Stomach smooth muscle (tissue), 2 donors: ENCODE data around the gene RAE1.

Experiments used
- H3K27ac ChIP-seq: one replicate; pipeline ENCODE4 v1.7.0; 2013; ENCODE audit warnings: mild to moderate bottlenecking, low read length, inconsistent platforms
- H3K27me3 ChIP-seq, 2 donors: one replicate each; pipeline ENCODE4 v1.7.0; 2013; ENCODE audit warnings: low read length in 2 of 2; ENCODE audit not compliant: insufficient read depth in 2 of 2, control insufficient read depth in 1 of 2
- H3K36me3 ChIP-seq, 2 donors: one replicate each; pipeline ENCODE4 v1.7.0; 2013; ENCODE audit warnings: low read length in 2 of 2; ENCODE audit not compliant: control insufficient read depth in 2 of 2, insufficient read depth in 2 of 2
- H3K4me1 ChIP-seq: one replicate; pipeline ENCODE4 v1.7.0; 2013; ENCODE audit warnings: low read length; ENCODE audit not compliant: control insufficient read depth, insufficient read depth
- H3K4me3 ChIP-seq, 2 donors: one replicate each; pipeline ENCODE4 v1.7.0; 2013; ENCODE audit warnings: low read length in 2 of 2
- H3K9ac ChIP-seq, 2 donors: one replicate each; pipeline ENCODE4 v1.7.0; 2013; ENCODE audit warnings: low read length in 2 of 2, mild to moderate bottlenecking in 1 of 2
- H3K9me3 ChIP-seq, 2 donors: one replicate each; pipeline ENCODE4 v1.7.0; 2013; ENCODE audit warnings: low read length in 2 of 2; ENCODE audit not compliant: control insufficient read depth in 2 of 2
- donor health status: healthy.
- donor health status: Pancreatic carcinoma.

RAE1 gene

DNA sequence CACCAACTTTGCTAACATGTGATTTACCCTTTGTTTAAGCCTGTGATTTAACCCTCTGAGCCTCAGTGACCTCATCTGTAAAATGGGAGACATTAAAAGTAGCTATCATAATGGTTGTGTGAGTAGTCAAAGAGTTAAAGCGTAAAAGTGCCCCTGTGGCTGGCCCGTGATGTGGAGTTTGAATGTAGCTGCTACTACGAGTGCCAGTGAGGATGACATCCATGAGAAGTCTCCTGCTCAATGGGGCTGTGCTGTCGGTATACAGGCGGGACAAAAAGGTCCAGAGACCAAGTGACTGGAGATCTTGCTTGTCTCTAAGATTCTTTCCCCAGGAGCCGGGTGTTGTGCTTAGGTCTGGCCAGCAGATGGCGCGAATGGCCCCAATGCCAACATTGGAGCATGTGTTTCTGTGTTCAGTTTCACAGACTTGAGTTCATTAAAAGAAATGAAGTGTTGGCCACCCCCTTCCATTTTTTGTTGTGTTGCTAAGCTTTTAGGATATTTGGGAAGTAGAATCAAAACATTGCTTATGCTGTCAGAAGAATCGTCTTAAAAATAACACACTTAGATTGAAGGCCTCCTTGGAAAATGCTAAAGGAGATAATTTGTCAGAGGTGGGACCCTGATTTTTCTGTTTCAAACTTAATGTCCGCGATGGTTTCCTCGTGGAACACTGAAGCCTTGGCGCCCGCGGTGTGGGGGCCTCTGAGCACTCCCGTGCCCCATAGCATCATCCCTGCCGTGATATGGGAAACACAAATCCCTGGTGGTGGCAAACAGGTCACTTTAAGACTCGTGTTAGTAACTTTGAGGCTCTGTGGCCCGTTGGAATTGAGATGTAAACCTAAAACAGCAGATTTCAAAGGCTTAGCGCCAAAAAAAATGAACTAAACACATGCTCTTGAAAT, 30.8 kb downstream of the RAE1 start:
- no peak overlapping the region for H3K9ac ChIP-seq
- no peaks in the 10 kb centered on the region for H3K27me3 ChIP-seq
- H3K27ac ChIP-seq = no peak overlapping the region
- no peaks in the 10 kb centered on the region for H3K4me1 ChIP-seq
- H3K4me3 ChIP-seq = no peak overlapping the region
- H3K9me3 ChIP-seq = no peaks in the 10 kb centered on the region
- peaks cover 27 to 29% of the 10 kb centered on the region in 2 donors for H3K36me3 ChIP-seq

DNA sequence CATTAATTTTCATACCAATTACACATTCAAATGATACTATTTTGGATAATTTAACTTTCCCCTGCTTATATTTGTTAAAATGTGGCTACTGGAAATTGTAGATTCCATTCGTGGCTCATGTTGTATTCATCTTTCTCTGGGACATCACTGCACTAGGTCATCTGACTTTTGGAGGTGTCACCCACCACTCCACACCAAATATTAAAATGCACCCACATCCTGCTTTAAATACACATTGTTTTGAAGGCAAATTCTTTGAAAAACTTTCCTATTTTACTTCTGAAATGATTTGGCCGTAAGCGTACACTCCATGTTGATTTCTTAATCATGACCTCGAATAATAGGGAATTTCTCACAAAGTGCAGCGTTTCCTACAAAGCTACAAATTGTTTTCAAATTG, 31.5 kb downstream of the RAE1 start:
- H3K36me3 ChIP-seq = peaks cover 20 to 25% of the 10 kb centered on the region in 2 donors
- no peak overlapping the region for H3K27ac ChIP-seq
- no peak overlapping the region for H3K9ac ChIP-seq
- H3K9me3 ChIP-seq = no peaks in the 10 kb centered on the region
- no peak overlapping the region for H3K4me3 ChIP-seq
- no peaks in the 10 kb centered on the region for H3K4me1 ChIP-seq
- no peaks in the 10 kb centered on the region for H3K27me3 ChIP-seq

DNA sequence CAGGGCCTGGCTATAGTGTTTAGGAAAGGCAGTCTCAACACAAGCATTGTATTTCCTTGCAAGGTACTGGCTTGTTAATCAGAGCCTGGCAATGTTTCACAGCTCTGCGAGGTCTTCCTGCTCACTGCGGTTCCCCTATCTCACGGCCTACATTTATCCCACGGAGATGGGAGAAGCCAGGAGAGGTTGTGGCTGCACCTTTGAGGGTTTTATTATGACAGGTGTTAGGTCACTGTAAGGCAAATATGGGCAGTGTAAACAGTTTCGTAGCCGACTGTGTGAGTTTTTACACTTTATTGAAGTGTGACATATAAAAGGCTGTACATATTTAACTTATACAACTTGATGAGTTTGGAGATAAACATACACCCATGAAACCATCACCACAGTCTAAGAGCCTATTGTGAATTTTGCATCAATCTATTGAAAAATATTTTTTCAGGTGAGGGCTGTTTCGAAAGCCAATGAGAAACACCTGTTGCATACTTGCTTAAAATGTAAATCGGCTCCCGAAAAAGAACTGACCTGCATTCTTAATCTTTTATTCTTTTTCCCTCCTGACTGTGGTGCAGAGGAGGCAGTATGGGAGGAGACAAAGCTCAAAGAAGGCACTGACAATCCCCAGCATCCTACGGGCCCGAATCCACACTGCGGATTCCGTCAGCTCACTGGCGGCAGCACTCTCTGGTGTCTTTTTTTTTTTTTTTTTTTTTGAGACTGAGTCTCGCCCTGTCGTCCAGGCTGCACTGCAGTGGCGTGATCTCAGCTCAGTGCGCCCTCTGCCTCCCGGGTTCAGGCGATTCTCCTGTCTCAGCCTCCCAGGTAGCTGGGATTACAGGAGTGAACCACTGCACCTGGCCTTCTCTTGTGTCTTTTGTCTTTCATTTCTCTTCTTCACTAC, 32.6 kb downstream of the RAE1 start:
- no peak overlapping the region for H3K9ac ChIP-seq
- no peak overlapping the region for H3K27ac ChIP-seq
- H3K36me3 ChIP-seq = peaks cover 13 to 14% of the 10 kb centered on the region in 2 donors

DNA sequence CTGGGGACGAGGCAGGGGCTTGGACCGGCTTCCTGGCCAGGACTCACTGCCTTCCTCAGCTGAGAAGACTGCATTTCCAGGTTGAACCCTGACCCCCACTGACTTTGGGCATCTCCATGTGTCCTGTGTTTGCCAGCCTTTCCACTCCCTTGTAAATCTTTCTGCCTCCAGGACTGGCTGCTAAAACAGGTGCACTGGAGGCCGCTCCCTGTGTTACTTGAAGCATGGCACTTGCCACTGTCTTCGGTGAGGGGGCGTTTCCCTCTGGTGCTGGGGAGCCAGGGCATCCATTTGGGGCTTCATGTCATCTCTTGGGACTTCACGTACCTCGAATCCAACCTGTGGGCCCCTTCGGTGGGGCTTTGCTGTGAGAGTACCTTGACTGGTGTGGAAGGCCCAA, 33.4 kb downstream of the RAE1 start:
- Histone ChIP-seq H3K9me3 (no peaks in the 10 kb centered on the region), H3K4me1 (peaks cover 3% of the 10 kb centered on the region), H3K27ac (no peak overlapping the region), H3K36me3 (peaks cover 11 to 13% of the 10 kb centered on the region in 2 donors), H3K4me3 (no peak overlapping the region), H3K27me3 (no peaks in the 10 kb centered on the region), H3K9ac (no peak overlapping the region)

More for the DNA sequence above, 32.6 kb downstream of the RAE1 start:
- Histone ChIP-seq H3K27me3 (no peaks in the 10 kb centered on the region), H3K4me3 (no peak overlapping the region), H3K9me3 (no peaks in the 10 kb centered on the region), H3K4me1 (no peaks in the 10 kb centered on the region)

DNA sequence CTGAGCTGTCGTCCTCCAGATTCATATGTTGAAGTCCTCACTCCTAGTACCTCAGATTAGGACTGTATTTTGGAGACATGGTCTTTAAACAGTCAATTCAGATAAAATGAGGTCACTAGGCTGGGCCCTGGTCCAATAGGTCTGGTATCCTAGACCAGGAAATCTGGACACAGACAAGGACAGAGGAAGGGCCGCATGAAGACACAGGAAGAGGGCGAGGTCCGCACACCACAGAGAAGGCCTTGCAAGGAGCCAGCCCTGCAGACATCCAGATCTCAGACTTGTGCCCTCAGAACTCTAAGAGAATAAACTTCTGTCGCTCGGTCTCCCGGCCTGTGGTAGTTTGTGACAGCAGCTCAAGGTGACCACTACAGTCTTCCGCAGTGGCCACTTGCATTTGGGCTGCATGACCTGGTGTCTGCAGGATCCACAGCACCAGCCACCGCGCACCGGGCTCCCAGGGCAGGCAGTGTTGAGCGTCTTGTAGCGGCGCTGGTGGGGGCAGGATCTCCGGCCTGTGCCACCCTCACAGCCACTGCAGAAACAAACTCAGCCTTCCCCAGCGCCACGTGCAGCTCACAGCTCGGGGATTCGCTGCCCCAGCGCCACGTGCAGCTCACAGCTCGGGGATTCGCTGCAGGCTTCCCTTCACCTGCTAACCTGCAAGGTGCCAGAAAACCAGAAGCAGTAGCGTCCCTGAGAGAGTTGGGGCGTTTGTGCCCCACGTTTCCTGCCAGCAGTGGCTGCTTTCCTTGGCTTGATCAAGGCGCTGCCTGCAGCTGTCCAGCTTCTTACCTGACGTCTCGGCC, 34.1 kb downstream of the RAE1 start:
- H3K27me3 ChIP-seq = no peaks in the 10 kb centered on the region

DNA sequence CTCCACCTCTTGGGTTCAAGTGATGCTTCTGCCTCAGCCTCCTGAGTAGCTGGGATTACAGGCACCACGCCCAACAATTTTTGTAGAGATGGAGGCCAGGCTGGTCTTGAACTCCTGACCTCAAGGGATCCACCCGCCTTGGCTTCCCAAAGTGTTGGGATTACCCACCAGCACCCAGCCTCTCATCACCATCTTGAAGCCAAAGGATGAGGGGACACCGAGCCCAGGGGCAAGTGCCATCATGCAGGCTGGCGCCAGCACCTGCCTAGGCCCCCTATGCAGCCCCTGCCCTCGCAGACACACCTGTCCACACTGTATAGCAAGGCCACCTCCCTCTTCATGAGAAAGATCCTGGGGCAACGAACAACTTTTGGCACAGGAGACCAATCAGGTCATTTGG, 34.9 kb downstream of the RAE1 start:
- no peaks in the 10 kb centered on the region for H3K27me3 ChIP-seq
- H3K9me3 ChIP-seq = no peaks in the 10 kb centered on the region
- H3K27ac ChIP-seq = no peak overlapping the region

More for the DNA sequence above, 34.1 kb downstream of the RAE1 start:
- Histone ChIP-seq H3K36me3 (peaks cover 10 to 11% of the 10 kb centered on the region in 2 donors), H3K4me1 (peaks cover 9% of the 10 kb centered on the region), H3K9me3 (no peaks in the 10 kb centered on the region), H3K27ac (no peak overlapping the region), H3K9ac (no peak overlapping the region), H3K4me3 (no peak overlapping the region)

DNA sequence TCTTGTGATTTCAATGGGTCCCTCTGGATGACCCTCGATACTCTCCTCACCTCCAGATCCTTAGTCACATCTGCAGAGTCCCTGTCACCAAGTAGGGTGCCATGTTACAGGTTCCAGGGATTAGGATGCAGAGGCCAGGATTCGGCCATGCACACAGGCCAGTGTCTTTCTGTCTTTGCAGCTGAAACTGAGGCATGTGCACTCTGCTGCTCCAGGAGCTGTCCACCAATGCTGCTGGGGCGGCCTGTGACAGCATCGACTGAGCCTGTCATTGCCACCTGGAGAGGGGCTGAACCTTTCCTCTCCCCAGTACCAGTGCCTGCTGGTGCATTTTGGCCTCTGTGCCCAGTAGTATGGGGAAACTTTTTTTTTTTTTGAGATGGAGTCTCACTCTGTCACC, 35.7 kb downstream of the RAE1 start:
- Histone ChIP-seq H3K4me1 (peaks cover 15% of the 10 kb centered on the region), H3K27me3 (no peaks in the 10 kb centered on the region), H3K9ac (no peak overlapping the region), H3K27ac (no peak overlapping the region), H3K36me3 (peaks cover 2 to 4% of the 10 kb centered on the region in 2 donors), H3K9me3 (no peaks in the 10 kb centered on the region), H3K4me3 (no peak overlapping the region)

More for the DNA sequence above, 34.9 kb downstream of the RAE1 start:
- no peak overlapping the region for H3K9ac ChIP-seq
- H3K36me3 ChIP-seq = peaks cover 2 to 4% of the 10 kb centered on the region in 2 donors
- no peak overlapping the region for H3K4me3 ChIP-seq
- H3K4me1 ChIP-seq = peaks cover 15% of the 10 kb centered on the region

DNA sequence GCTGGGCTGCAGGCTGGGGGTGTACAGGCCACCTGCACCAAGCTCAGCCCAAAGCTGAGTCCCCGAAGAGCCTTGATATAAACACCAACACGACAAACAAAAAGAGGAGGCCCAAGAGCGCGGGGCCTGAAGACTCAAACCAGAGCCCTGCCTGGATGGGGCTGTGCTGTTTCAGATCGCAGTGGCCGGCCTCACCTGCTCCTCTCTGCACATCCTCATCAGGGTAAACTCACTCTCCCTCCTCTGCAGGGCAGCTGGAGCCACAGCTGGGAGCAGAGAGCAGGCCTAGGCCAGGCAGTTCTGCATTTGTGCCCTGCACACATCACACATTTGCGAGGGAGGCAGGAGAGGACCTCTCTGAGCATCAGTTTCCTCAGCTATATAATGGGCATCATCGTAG, 36.4 kb downstream of the RAE1 start:
- no peaks in the 10 kb centered on the region for H3K9me3 ChIP-seq
- no peak overlapping the region for H3K9ac ChIP-seq
- no peak overlapping the region for H3K4me3 ChIP-seq
- H3K27ac ChIP-seq = no peak overlapping the region
- peaks cover 20% of the 10 kb centered on the region for H3K4me1 ChIP-seq
- H3K36me3 ChIP-seq = peaks cover 2 to 4% of the 10 kb centered on the region in 2 donors
- H3K27me3 ChIP-seq = no peaks in the 10 kb centered on the region

DNA sequence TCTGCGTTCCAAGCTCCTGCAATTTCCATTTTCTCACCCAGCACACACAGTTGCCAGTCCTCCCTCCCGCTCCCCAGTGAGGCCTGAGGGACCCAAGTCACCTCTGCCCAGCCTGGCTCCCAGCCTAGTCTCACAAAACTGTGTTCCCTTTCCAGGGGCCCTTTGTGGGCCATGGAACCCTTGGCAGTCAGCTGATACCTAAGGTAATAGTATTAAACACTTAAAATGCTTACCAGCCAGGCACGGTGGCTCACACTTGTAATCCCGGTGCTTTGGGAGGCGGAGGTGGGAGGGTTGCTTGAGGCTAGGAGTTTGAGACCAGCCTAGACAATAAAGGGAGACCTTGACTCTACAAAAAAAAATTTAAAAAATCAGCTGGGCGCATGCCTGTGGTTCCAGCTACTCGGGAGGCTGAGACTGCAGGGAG, 36.9 kb downstream of the RAE1 start:
- H3K9me3 ChIP-seq = no peaks in the 10 kb centered on the region
- peaks cover 25% of the 10 kb centered on the region for H3K4me1 ChIP-seq
- no peaks in the 10 kb centered on the region for H3K27me3 ChIP-seq
- no peak overlapping the region for H3K9ac ChIP-seq
- H3K36me3 ChIP-seq = peaks cover 2 to 4% of the 10 kb centered on the region in 2 donors
- H3K27ac ChIP-seq = no peak overlapping the region
- no peak overlapping the region for H3K4me3 ChIP-seq
